ENCODE results near the gene KDM4C. TPM values are rescaled to one million over a fixed set of nuclear protein-coding genes. Genes with fewer than 3 reads are reported as not detected.
"Not testable (repeated sequence)": the region's sequence is repeated elsewhere in the genome, so short reads cannot be mapped to it uniquely, and the experiment has no call there.

The KDM4C gene
- total RNA-seq: 13.9 and 14.6 TPM in 2 replicates

DNA sequence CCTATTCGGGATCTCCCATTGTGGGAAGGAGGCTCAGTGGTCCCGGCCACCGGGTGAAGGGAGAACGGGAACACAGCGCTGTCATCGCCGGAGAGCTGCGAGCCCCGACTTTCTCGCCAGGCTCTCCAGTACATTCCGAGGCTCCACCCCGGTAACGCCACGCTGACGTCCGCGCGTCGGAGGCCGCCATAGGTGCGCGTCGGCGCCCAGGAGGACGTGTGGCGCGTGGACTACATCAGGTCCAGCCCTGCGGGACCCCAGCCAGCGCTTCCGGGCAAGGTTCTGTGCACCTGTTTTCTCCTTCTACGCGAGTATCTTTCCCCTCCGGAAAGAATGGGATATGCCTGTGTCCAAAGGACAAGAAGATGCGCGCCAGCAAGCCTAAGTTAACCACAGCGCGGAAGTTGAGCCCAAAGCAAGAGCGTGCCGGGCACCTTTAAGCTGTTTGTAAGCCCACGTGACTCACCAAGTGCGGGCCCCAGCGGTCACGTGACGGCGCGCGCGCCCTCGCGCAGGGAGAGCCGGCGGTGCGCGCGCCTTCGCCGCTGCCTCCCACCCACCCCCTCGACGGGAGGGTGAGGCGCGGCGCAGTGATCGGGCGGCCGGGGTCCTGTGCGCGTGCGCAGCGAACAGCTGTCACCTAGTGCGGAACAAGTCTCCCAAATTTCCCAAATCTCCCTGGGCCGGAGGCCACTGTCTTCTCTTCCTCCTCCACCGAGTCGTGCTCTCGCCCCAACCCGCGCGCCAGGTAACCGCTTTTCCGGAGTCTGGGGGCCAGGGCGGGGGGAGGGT is at the start of gene KDM4C:
KDM4C (plus strand) TSS at position 518 of the 792 bp plus-strand sequence. CDS start 35,016 bp downstream, outside the sequence.
- DNase-seq (ENCODE audit: extremely low read depth, low read depth, low spot score): peak; percentile 61

DNA sequence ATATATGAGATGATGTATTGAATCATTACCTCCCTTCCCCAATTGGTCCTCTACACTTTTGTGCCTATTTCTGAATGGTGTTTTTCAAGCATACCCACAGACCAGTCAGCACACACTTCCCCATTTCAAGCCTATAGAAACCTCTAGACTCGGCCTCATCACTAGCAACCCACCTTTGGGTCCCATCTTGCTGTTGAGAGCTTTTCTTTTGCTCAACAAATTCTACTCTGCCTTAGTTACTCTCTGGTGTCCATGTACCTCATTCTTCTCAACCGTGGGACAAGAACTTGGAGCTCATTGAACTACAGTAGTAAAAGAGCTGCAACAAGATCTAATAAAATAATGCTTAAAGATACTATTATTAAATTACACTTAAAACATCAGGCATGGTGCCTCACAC is 49.0 kb upstream of the KDM4C start:
- no peak for DNase-seq (ENCODE audit: extremely low read depth, low read depth, low spot score)

DNA sequence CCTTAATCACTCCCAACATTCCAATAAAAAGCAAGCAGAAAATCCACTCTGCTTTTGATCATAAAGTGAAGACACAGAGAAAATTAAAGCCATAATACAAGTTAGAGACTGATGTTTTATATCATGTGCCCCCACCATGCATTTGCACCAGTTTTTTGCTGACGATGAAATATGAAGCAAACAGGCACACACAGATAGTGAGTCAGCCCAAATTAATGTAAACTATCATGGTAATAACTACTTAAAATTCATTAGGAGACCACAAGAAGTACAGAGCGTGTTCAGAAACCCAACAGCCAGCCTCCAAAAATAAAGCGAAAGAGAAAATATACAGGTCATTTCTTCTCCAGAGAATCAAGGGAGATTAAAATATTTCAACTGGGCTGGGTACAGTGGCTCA is 46.4 kb upstream of the KDM4C start:
- no peak for DNase-seq (ENCODE audit: extremely low read depth, low read depth, low spot score)

DNA sequence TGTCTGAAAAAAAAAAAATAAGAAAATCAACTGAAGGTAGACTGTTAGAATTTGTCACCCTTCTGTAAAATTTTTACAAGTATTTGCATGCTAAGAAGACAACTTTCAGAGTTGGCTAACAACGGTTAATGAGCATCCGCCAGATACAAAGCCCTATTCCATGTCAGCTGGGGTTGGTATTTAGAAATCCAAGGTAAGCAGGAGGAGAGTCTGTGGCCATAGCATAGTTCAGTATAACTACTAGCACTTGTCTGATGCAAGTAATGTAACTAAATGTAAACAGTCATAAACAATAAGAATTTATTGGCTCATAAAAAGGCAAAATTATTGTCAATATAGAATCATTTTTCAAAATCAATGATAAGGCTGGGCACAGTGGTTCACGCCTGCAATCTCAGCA is 45.7 kb upstream of the KDM4C start:
- DNase-seq (ENCODE audit: extremely low read depth, low read depth, low spot score): no peak

GRCh38 chr9:6714176-6714575 is 43.6 kb upstream of the KDM4C start:
- no peak for DNase-seq (ENCODE audit: extremely low read depth, low read depth, low spot score)

DNA sequence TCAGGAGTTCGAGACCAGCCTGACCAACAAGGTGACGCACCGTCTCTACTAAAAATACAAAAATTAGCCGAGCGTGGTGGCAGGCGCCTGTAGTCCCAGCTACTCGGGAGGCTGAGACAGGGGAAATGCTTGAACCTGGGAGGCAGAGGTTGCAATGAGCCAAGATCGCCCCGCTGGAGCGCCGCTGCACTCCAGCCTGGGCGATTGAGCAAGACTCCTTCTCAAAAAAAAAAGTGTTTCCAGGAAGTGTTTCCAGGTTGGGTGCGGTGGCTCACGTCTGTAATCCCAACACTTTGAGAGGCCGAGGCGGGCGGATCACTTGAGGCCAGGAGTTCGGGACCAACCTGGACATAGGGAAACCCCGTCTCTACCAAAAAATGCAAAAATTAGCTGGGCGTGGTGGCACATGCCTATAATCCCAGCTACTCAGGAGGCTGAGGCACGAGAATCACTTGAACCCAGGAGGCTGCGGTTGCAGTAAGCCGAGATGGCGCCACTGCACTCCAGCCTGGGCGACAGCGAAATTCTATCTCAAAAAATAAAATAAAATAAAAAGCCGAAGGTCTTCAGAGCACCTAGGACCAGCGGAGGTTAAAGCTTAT is 42.5 kb upstream of the KDM4C start:
- not testable (repeated sequence) for DNase-seq (ENCODE audit: extremely low read depth, low read depth, low spot score)

DNA sequence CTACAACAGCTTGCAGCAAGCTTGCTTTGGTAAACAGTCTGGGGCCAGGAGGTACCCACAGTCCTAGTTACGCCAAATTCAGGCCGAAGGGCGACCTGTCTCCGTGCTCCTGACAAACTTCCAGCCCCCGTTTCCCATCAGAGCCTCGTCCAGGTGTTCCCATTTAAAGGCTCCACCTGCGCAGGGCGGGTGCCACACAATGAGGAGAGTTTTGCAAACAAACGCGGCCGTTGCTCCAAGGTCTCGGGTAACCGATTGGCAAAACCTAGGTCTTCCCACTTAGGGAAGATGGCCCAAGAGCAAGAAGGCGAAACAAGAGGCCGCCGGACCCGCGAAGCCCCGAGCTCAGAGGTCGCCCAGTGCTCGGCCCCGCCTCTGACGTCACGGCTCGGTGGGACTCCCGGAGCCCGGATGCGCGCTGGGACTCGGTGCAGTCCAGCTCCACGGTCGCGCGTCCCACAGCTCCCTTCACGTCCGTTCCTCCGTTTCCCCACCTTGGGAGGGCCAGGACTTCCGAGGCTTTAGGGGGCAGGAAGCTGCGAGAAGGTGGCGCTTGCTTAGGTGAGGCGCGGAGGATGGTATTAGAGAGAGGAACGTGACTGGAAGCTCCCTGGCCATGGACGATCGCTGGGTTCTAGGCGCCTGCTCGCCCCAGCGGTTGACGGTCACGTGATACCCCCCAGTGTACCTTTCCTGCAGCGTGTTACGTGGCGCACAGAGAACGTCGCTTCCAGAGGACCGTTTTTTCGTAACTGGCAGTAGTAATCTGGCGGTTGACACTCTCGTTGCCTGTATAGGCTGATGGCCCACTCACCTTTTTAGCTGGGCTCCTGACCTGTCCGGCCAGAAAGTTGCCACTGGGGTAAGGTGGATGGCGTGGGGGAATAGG is 41.8 kb upstream of the KDM4C start:
- no peak for DNase-seq (ENCODE audit: extremely low read depth, low read depth, low spot score)

DNA sequence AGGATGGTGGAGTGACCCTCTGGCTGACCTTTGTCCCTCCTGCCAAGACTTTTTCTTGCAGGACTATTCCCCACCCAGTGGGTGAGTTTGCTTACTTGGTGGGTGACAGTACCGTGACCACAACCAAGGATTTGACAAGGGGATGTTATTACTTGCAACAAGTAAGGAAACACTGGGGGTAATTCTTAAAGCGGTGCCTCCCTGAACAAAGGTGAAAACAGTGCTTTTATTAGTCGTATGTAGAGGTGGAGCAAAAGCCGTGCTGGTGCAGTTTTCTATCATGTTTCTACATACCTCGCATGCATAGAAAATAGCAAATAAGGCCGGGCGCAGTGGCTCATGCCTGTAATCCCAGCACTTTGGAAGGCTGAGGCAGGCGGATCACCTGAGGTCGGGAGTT is 41.0 kb upstream of the KDM4C start:
- DNase-seq (ENCODE audit: extremely low read depth, low read depth, low spot score): no peak

DNA sequence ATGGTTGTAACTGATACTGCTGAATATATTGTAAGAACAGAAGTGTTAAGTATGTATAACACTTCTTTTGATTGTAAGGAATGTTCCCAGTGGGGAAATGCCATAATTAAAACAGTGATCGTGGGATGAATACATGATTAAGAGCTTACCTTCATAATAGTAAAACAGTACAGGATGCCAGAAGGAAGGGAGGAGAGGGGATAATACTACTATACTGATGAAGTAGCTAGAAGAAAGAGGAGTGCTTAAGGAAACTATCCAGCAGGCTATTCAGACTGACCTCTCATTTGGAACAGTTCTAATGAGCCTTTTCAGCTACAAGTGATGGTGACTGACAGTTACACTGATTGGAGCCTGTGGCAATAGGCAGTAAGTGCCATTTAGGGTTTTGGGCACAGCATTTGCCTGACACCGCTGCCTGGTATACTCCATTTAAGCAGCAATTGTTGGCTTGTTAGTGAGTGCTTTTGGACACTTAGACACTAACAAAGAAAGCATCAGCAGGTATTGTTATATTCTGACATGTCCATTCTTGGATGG is 33.8 kb upstream of the KDM4C start:
- DNase-seq (ENCODE audit: extremely low read depth, low read depth, low spot score): no peak

DNA sequence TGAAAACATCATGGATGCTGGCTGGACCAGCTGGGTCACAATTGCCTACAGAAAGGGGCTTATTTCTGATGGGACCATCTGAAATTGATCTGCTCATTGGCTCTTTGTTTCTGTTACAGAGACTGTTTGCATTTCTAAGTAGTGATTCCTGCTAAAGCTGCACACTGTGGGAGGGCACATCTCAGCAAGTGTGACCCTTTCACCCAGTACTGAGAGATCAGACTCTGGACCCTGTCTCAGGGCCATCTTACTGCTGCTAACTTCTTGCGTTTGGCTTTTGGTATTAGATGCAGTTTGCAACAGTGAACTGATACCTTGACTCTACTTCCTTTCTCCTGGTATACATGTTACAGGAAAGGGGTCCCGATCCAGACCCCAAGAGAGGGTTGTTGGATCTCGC is 24.5 kb upstream of the KDM4C start:
- DNase-seq (ENCODE audit: extremely low read depth, low read depth, low spot score): no peak

DNA sequence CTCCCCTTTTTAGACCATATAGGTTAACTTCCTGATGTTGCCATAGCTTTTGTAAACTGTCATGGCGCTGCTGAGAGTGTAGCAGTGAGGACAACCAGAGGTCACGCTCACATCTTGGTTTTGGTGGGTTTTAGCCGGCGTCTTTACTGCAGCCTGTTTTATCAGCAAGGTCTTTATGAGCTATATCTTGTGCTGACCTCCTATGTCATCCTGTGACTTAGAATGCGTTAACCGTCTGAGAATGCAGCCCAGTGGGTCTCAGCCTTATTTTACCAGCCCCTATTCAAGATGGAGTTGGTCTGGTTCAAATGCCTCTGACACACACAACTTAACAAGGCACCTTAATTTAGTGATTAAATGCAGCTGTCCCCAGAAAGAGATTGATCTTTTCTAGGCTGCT is 23.9 kb upstream of the KDM4C start:
- DNase-seq (ENCODE audit: extremely low read depth, low read depth, low spot score): no peak

DNA sequence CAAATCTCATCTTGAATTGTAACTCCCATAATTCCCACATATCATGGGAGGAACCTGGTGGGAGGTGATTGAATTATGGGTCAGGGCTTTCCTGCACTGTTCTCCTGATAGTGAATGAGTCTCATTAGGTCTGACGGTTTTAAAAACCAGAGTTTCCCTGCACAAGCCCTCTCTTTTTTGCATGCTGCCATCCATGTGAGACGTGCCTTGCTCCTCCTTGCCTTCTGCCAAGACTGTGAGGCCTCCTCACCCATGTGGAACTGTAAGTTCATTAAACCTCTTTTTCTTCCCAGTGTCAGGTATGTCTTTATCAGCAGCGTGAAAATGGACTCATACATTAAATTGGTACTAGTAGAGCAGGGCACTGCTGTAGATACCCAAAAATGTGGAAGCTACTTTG is 22.4 kb upstream of the KDM4C start:
- no peak for DNase-seq (ENCODE audit: extremely low read depth, low read depth, low spot score)

DNA sequence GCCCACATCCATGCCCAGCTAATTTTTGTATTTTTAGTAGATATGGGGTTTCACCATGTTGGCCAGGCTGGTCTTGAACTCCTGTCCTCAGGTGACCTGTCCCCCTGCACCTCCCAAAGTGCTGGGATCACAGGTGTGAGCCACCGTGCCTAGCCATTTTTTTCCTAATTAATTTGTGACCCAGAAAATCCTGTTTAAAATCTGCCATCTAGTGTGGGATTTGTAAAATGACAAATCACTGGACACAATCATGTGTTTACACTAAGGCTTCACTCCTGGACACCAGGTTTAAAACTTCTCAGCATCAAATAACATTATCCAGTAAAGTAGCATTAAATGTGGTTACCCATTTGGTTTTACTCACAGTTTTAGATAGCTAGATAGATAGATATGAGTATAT is 18.6 kb upstream of the KDM4C start:
- DNase-seq (ENCODE audit: extremely low read depth, low read depth, low spot score): no peak

DNA sequence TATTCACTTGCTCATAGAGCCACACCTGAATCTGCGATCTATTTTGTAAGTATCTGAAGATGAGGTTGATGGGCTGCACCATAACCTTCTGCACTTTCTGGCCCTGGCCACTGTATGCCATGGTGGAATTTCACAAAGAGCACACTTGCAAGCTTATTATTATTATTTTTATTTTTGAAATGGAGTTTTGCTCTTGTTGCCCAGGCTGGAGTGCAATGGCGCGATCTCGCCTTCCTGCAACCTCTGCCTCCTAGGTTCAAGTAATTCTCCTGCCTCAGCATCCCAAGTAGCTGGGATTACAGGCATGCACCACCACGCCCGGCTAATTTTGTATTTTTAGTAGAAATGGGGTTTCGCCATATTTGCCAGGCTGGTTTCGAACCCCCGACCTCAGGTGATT is 8.9 kb upstream of the KDM4C start:
- not testable (repeated sequence) for DNase-seq (ENCODE audit: extremely low read depth, low read depth, low spot score)

DNA sequence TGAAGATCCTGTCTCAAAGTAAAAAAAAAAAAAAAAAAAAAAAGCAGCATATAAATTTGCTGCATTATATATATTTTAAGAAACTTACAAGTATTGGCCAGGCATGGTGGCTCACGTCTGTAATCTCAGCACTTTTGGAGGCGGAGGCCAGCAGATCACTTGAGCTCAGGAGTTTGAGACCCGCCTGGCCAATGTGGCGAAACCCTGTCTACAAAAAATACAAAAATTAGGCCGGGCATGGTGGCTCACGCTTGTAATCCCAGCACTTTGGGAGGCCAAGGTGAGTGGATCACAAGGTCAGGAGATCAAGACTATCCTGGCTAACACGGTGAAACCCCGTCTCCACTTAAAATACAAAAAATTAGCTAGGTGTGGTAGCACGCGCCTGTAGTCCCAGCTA is 2.9 kb upstream of the KDM4C start:
- DNase-seq (ENCODE audit: extremely low read depth, low read depth, low spot score): not testable (repeated sequence)

DNA sequence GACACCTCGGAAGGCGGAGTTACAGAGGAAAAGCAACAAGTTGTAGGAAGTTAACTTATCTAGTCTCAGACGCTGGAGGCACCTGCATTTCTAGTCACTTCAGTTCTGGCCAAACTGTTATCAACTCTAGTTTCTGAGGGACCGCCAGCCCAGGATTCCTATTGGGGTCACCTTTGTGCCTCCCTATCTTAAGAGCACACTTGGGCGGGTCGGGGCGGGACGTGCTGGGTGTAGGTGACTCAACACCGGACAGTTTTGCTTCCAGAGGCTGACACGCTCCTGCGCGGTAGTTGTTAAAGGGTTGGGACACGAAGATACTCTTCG is 679 bp upstream of the KDM4C start:
- DNase-seq (ENCODE audit: extremely low read depth, low read depth, low spot score): no peak

- DNase-seq (ENCODE audit: extremely low read depth, low read depth, low spot score): no peak
These were observed 400 bp downstream of the KDM4C start for GRCh38 chr9:6758248-6758497.

- DNase-seq (ENCODE audit: extremely low read depth, low read depth, low spot score): no peak
These were observed 868 bp downstream of the KDM4C start for GRCh38 chr9:6758498-6759184.

DNA sequence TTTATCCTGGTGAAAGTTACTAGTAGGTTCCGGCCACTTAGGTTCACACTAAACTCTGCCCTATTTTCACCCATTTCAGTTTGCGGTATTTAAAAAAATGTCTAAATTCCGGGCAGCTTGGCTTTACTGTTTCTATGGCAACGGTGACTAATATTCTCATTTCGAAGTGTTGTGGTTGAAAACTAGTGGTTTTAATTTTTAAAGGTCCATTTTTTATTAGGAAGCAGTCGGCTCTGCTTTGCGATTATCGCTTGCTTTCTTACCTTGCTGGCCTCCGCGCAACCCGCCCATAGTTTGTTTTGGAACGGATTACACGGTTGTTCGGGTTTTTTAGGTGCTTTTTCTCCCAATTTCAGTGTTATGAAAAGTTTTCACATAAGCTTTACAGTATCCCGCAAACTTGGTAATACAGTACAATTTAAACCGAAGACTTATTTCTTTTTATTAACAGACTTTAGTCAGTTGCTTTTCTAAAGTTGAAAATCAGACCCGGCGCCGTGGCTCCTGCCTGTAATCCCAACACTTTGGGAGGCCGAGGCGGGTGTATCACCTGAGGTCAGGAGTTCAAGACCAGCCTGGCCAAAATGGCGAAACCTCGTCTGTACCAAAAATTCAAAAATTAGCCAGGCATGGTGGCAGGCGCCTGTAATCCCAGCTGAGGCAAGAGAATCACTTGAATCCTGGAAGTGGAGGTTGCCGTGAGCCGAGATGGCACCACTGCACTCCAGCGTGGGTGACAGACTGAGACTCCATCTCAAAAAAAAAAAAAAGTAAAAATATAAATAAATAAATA is 1.6 kb downstream of the KDM4C start:
- DNase-seq (ENCODE audit: extremely low read depth, low read depth, low spot score): no peak

DNA sequence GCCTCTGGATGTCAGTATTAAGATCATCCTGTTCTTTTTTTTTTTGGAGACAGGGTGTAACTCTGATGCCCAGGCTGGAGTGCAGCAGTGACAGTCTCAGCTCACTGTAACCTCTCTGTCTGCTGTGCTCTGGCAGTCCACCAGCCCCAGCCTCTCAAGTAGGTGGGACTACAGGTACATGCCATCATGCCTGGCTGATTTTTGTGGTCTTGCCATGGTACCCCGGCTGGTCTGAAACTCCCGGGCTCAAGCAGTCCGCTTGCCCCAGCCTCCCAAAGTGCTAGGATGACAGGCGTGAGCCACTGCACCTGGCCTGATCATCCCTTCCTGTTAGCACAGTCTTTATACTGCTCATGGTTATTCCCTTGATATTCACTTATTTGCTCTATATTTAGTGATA is 3.5 kb downstream of the KDM4C start:
- no peak for DNase-seq (ENCODE audit: extremely low read depth, low read depth, low spot score)
